GM19452 (cell line): ENCODE measurements around the gene PRKCA.
"Not testable (repeated sequence)": the region's sequence is repeated elsewhere in the genome, so short reads cannot be mapped to it uniquely, and the experiment has no call there.

ENCODE experiments used
- ATAC-seq: cut with Tn5 transposase; IDR thresholded peaks from one replicate; pipeline ENCODE4 v1.9.1; 2021; ENCODE audit not compliant: unreplicated experiment

The PRKCA gene

DNA sequence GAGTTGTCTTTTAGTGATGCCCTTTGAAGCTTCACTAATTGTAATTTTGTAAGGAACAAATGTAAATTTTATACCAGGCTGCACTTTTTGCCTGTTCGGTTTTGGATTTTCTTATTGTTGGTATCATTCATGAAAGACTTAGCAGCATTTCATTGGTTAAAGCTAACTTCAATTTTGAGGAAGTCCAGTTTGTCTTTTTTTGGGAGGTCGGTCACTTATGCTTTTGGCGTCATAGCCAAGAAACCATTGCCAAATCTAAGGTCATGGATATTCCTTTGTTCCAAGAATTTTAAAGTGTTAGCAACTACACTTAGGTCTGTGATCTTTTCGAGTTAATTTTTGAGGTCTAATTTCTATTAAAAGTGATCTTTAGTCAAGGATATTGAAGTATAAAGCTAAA, 77.1 kb downstream of the PRKCA start:
- no peak for ATAC-seq

DNA sequence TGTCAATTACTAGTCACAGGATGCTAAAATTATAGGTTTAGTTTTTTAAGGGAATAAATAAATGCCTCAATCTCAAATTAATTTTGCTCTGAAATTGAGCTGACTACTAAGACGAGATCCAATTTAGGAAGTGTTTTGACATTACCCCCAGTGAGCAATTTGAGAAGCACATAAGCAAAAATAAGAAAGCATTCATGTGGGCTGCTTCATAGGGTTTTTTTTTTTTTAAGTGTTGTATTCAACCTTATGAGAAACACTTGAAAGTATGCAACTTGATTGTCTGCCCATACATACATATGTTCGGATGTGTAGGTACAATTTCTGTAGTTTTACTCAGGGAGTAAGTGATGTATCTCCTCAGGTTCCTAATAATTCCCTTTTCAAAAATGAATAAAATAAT, 77.6 kb downstream of the PRKCA start:
- no peak for ATAC-seq

GRCh38 chr17:66381701-66382362, 79.4 kb downstream of the PRKCA start:
- ATAC-seq = no peak

DNA sequence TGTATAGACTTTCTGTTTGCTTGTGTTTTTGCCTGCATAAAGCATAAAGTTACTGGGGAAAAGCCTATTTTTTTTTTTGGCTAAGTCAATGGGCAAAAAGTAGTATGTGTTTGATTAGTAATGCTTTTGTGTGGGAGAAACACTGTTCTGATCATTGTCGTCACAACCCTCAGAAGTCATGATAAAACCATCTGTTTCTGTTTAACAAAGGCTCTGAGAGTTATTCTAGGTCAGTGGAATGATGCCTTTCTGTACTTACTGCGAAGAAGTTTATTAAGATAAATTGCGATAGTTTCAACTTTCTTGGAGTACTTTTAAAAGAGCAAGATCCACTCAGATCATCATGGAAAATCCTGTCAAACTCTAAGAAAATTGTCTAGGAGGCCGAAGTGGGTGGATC, 80.9 kb downstream of the PRKCA start:
- ATAC-seq = no peak

- ATAC-seq = no peak
These were observed 84.3 kb downstream of the PRKCA start for GRCh38 chr17:66386498-66387351.

- no peak for ATAC-seq
These were observed 85.1 kb downstream of the PRKCA start for GRCh38 chr17:66387392-66387981.

DNA sequence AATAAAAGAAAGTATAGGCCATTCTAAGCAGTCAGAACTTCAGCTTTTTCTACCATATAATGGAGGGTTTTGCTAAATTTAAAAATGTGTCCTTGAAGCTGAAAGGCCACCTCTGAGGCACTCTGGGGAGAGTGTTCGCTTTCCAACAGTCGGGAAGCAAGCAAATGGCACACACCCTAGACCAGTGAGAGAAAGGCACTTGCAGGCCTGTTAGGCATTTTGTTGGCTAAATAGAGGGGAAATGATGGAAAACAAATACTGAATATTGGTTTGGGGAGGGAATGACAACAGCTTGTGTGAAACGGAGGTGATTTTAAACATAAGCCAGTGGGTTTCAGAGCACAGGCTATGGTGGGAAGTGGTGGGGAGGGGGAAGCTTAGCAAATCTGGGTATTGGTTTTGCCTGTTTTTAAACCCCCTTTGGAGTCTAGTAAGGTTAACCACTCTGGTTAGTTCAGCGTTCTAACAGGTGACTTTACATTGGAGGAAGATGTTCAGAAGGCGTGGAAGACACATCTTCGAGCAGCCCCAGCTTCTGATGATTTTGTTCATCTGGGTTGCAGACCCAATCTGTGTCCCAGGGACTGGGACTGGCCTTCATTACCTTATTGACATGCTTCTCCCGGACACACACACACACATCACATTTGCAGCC, 90.5 kb downstream of the PRKCA start:
- no peak for ATAC-seq

DNA sequence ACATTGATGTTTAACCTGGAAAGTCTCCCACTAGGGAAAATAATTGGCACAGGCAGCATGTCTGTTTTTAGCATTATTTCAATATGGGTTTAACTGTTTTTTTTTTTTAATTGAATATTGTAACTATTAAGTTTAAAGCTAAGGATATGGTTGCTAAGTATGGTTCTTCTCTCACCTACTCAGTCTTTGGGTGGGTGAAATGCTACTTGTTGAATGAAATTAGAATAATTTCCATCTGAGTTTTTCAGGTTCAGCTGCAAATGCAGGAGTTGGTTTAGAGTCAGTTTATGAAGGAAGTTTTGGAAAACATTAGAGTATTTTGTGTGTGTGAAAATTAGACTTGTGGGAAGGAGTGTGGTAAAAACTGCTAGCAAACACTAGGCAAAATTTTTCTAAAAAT, 93.5 kb downstream of the PRKCA start:
- no peak for ATAC-seq

GRCh38 chr17:66397486-66397885, 95.1 kb downstream of the PRKCA start:
- ATAC-seq = no peak

GRCh38 chr17:66398059-66398458, 95.6 kb downstream of the PRKCA start:
- ATAC-seq = no peak

GRCh38 chr17:66398617-66399016, 96.2 kb downstream of the PRKCA start:
- ATAC-seq = no peak

DNA sequence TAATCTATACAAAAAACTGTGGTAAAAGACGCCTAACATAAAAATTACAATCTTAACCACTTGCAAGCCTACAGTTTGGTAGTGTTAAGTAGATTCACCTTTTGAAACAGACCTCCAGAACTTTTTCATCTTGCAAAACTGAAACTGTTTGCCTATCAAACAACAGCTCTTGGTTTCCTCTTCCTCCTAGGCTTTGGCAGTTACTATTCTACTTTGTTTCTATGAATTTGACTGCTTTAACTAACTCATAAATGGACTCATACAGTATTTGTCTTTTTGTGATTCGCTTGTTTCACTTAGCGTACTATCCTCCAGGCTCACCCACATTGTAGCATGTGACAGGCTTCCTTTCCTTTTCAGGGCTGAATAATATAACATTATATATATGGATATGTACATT, 97.0 kb downstream of the PRKCA start:
- ATAC-seq = no peak

GRCh38 chr17:66400041-66400688, 97.8 kb downstream of the PRKCA start:
- ATAC-seq = not testable (repeated sequence)

GRCh38 chr17:66400698-66401097, 98.3 kb downstream of the PRKCA start:
- no peak for ATAC-seq

- ATAC-seq = no peak
These were observed 99.0 kb downstream of the PRKCA start for GRCh38 chr17:66401364-66401763.

- no peak for ATAC-seq
These were observed 101.6 kb downstream of the PRKCA start for GRCh38 chr17:66403846-66404556.

GRCh38 chr17:66405836-66406677, 103.6 kb downstream of the PRKCA start:
- ATAC-seq = no peak

- ATAC-seq = no peak
These were observed 104.6 kb downstream of the PRKCA start for GRCh38 chr17:66406701-66407644.
